GM19043 (cell line): Measurements from ENCODE around the gene CRIP2.
A peak's percentile ranks its signal among the peaks of the same experiment; 100 is the strongest.

Experiments
- ATAC-seq: cut with Tn5 transposase; IDR thresholded peaks from one replicate; pipeline ENCODE4 v1.9.1; 2021; ENCODE audit warnings: low read depth; ENCODE audit not compliant: unreplicated experiment

The CRIP2 gene

GRCh38 chr14:105486163-105486973 lies 11.7 kb downstream of the CRIP2 start, which contains the start of gene CRIP1:
CRIP1 (plus strand) TSS chr14:105486886; CDS start chr14:105487260, 374 bp downstream.
- ATAC-seq = no peak

DNA sequence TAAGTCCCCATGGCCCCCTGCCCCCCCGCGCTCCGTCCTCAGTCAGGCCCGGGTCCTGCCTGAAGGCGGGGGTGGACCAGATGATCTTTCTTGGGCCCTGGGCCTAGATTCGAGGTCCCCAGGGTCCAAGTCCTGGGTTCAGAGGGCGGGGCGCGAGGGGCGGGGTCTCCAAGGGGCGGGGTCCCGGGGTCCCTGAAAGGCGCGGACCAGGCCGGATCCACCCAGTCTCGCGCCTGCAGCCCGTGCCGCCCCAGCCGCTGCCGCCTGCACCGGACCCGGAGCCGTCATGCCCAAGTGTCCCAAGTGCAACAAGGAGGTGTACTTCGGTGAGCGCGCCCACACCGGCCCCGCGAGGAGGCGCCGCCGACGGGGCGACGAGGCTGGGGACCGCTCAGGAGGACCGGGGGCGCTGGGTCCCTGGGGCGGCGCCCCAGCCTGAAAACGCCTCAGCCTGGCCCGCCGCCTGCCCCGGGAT lies 12.4 kb downstream of the CRIP2 start:
- ATAC-seq = no peak

DNA sequence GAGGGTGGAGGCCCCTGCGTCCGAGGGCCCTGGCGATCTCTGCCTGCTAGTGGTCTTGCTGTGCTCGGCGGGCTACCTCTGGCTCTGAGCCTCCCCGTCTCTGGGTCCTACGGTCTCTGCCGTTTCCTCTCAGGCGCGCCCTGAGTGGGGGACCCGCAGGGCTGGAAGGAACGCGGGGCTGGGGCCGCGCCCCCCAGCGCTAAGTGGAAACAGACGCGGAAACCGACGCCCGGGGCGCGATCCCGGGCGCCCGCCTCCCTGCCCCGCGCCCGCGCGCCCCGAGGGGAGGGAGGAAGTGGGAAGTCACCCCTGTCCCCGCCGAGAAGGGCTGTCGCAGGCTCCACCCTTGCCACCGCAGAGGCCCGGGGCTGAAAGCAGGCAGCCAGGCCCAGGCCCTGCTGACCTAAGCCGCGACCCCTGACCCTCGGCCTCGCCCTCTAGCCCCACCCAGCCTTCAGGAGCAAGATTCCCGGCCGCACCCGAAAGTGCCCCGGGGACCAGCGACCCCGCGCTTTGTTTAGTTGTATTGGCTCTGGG lies 12.9 kb downstream of the CRIP2 start:
- no peak for ATAC-seq

- no peak for ATAC-seq
These were observed 13.6 kb downstream of the CRIP2 start for GRCh38 chr14:105487986-105488777.

- no peak for ATAC-seq
These were observed 14.3 kb downstream of the CRIP2 start for GRCh38 chr14:105488781-105489541.

- no peak for ATAC-seq
These were observed 15.1 kb downstream of the CRIP2 start for GRCh38 chr14:105489542-105490266.

- ATAC-seq = peak; percentile 0
These were observed 15.6 kb downstream of the CRIP2 start for GRCh38 chr14:105490267-105490571.

DNA sequence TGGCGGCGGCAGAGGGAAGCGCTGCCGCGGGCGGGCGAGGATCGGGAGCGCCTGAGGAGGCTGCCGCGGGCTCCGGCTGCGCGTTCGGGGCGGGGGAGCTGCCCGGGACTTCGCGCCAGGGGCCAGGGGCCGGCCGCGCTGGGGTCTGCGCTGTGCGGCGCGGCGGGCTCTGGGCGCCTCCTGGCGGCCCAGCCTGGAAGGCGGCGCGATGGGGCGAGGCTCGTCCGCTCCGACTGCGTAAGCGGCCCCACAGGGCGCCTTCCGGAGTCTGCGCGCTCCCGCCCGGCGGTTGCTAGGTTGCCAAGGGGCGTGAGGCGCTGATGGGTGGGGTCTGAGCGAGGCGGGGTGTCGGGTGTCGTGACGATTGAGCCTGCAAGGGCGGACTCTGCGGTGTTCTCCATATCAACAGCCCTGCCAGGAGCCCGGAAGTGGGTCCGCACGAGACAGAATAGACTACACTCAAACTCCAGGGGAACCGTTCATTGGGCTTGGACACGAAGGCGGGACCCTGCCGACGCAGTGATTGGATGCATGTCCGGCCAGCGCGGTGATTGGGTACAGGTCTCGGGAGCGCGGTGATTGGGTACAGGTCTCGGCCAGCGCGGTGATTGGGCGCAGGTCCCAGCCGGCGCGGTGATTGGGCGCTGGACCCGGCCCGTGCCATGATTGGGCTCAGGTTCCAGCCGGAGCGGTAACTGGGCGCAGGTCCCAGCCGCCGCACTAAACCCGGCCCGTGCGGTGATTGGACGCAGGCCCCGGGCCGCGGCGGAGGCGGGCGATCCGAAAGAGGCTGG lies 16.1 kb downstream of the CRIP2 start, which contains the start of gene TEDC1:
Gene TEDC1, plus strand, starts transcription at position 675 of the 794 bp plus-strand sequence. CDS start 130 bp downstream, outside the sequence.
- peak; percentile 61 for ATAC-seq

GRCh38 chr14:105491366-105491973 lies 16.8 kb downstream of the CRIP2 start:
- no peak for ATAC-seq

GRCh38 chr14:105492031-105492970 lies 17.7 kb downstream of the CRIP2 start:
- ATAC-seq = no peak

- ATAC-seq = no peak
These were observed 18.6 kb downstream of the CRIP2 start for GRCh38 chr14:105492971-105493871.

- ATAC-seq = no peak
These were observed 19.4 kb downstream of the CRIP2 start for GRCh38 chr14:105493921-105494605.

DNA sequence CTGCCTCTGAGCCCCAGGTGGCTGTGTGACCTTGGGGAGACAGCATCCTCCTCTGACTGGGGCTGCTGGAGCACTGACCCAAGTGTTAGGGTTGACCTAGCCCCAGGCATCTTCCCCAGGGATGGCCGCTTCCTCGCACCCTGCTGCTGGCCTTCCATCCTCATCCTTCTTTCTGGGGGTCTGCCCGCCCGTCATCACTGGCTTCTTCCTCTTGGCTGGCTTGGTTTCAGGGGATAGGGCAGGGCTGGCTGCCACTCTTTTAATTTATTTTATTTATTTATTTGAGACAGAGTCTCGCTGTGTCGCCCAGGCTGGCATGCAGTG lies 19.9 kb downstream of the CRIP2 start:
- ATAC-seq = no peak

DNA sequence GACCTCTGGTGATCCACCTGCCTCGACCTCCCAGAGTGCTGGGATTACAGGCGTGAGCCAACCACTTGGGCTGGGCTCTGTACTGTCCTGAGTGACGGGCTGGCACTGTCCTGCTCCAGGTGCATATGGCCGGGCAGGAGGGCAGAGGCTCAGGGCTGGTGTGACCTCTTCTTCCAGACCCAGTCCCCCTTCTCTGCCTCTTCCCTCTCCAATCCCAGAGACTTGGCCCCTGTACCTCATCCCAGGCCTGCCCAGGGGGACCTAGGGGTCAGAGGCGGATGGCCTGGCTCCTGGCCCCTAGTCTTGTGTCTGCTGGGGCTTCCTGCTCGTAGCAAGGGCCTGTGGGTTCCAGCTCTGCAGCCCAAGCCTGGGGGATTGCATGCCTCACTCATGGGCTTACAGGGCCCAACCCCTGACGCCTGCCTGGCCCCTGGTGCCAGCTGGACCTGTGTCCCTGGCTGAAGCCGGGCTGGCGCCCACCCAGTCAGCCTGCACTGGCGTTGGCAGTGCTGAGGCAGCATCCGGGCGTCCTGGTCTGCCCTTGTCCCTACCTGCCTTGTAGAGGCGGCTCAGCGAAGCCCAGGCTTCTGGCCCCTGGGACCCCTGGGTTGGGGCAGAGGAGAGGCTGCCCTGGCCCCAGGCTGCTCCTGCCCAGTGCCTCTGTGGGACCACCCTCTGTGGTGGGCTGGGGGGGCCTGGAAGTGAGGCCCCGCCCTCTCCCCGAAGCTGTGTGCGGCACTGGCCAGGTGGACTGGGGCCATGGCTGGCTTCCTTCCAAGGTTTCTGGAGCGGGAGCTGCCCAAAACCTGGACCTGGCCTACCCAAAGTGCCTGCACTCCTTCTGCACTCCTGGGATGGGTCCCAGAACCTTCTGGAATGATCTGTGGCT lies 20.7 kb downstream of the CRIP2 start:
- no peak for ATAC-seq
